ENCODE measurements around the gene SNUPN.

DNA sequence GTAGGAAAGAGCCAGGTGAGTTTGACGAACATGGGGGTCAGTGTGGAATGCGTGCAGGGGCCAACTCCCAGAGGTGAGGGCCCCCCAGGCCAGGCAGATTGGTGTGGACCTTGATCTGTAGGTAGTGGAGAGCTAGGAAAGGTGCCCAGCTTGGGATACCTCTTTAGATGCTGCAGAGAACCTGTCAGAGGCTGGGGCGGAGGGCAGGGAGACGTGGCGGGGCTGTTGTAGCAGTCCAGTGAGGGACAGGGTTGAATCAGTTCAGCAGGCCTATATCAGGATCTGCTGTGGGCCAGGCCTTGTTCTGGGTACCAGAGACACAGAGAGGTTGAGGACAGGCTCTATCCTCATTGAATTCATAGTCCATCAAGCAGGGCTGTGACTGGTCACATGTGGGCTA is 30.8 kb upstream of the SNUPN start:
- TF ChIP-seq POLR2AphosphoS5 (IDR thresholded peaks at IDR 0.05; ENCODE audit: low read depth, low read length): no peak
- TF ChIP-seq POLR2A (IDR thresholded peaks at IDR 0.05; ENCODE audit: low read depth, low read length): no peak
- no peak for TF ChIP-seq TAF1 (IDR thresholded peaks at IDR 0.05; ENCODE audit: borderline replicate concordance, low read depth, low read length)
